ENCODE measurements around the gene FURIN.
A peak's percentile ranks its signal among the peaks of the same experiment; 100 is the strongest.

DNA sequence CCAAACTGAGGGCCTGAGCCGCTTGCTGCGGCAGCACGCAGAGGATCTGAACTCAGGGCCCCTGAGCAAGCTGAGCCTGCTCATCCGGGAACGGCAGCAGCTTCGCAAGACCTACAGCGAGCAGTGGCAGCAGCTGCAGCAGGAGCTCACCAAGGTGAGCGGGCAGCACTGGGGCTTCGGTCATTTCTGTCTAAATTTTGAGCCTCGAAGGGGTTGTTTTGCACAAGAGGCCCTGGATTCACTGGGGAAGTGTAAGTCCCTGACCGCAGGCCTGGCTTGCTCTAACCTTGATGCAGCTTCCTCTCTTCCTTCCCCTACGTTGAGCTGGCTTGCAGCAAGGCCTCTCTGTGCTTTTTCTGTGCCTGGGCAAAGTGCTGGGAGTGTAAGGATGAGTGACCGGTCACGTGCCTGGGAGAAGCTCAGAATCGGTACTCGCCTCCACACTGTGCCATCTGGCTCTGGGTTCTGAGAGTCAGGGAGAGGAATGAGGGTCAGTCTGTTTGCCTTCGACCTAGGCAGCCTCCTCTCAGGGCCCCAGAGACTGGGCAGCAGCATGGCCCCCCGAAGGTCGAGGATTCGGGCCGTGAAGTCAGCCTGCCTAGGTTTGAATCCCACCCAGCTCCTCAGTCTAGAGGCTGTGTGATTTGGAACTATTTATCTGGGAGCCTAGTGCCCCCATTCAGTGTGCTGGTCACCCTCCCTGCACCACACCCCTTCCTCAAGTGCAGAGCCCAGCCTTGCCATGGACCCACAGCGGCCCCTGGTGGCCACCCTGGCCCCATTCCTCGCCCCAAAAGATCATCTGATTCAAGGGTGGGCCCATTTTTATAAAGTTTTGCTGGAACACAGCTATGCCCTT, 17.3 kb downstream of the FURIN start:
- TF ChIP-seq POLR2AphosphoS5 (IDR thresholded peaks at IDR 0.05) (peak in 2 of 3 donors; percentile 31 to 53), POLR2A (IDR thresholded peaks at IDR 0.05) (no peak)
- TF ChIP-seq, protein P1, sequence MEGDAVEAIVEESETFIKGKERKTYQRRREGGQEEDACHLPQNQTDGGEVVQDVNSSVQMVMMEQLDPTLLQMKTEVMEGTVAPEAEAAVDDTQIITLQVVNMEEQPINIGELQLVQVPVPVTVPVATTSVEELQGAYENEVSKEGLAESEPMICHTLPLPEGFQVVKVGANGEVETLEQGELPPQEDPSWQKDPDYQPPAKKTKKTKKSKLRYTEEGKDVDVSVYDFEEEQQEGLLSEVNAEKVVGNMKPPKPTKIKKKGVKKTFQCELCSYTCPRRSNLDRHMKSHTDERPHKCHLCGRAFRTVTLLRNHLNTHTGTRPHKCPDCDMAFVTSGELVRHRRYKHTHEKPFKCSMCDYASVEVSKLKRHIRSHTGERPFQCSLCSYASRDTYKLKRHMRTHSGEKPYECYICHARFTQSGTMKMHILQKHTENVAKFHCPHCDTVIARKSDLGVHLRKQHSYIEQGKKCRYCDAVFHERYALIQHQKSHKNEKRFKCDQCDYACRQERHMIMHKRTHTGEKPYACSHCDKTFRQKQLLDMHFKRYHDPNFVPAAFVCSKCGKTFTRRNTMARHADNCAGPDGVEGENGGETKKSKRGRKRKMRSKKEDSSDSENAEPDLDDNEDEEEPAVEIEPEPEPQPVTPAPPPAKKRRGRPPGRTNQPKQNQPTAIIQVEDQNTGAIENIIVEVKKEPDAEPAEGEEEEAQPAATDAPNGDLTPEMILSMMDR (IDR thresholded peaks at IDR 0.05) = peak; percentile 82 to 98 (median 96)

Measured in breast epithelium (tissue), 3 donors.